K562 (cell line): ENCODE results near the gene ITPRIPL2. TPM values are rescaled to one million over a fixed set of nuclear protein-coding genes. Genes with fewer than 3 reads are reported as not detected.

Experiments
- ARID1B ChIP-seq: fragments of 450-650 bp; IDR thresholded peaks from 2 replicates; pipeline ENCODE4 v1.6.1; 2016; ENCODE audit warnings: antibody characterized with exemption, mild to moderate bottlenecking, inconsistent platforms
- CBFA2T3 ChIP-seq: fragments of 450-650 bp; IDR thresholded peaks from 2 replicates; pipeline ENCODE4 v1.6.1; 2017
- CBX5 ChIP-seq: IDR thresholded peaks from 2 replicates; pipeline ENCODE4 v1.6.1; 2014; ENCODE audit warnings: low read depth, borderline replicate concordance
- CBX8 ChIP-seq: fragments of 200-600 bp; sonication (generic); IDR thresholded peaks from 2 replicates; pipeline ENCODE4 v1.6.1; 2012; ENCODE audit warnings: borderline replicate concordance, mixed run types, low read depth, mild to moderate bottlenecking, moderate library complexity, mixed read lengths, low read length, control low read depth, inconsistent platforms; ENCODE audit not compliant: poor library complexity, severe bottlenecking; ENCODE audit errors: extremely low read depth
- FOXK1 ChIP-seq: sonication (generic); formaldehyde crosslinking; IDR thresholded peaks from 2 replicates; pipeline ENCODE4 v1.8.0; 2022; ENCODE audit warnings: missing genetic modification reagents, mild to moderate bottlenecking, borderline replicate concordance
- HDGF ChIP-seq: fragments of 450-650 bp; IDR thresholded peaks from 2 replicates; pipeline ENCODE4 v1.6.1; 2016
- KDM2B ChIP-seq: fragments of 250-450 bp; sonication (Bioruptor Pico); IDR thresholded peaks from 2 replicates; pipeline ENCODE4 v1.8.0; 2021; ENCODE audit warnings: mild to moderate bottlenecking, moderate library complexity
- MEIS2 ChIP-seq: fragments of 450-650 bp; IDR thresholded peaks from 2 replicates; pipeline ENCODE4 v1.6.1; 2014; ENCODE audit warnings: mild to moderate bottlenecking; ENCODE audit not compliant: partially characterized antibody
- NRF1 ChIP-seq, 2 experiments: fragments of 450-650 bp; IDR thresholded peaks in 1 of 2; conservative IDR thresholded peaks in 1 of 2; 2 replicates each; pipeline ENCODE4 v1.6.1; 2014; ENCODE audit warnings: mild to moderate bottlenecking in 2 of 2
- OTX1 ChIP-seq: fragments of 450-650 bp; formaldehyde crosslinking; IDR thresholded peaks from 2 replicates; pipeline ENCODE4 v1.4.0; 2022; ENCODE audit warnings: mild to moderate bottlenecking
- TAF1 ChIP-seq: IDR thresholded peaks from 2 replicates; pipeline ENCODE4 v1.6.1; 2011; ENCODE audit warnings: mild to moderate bottlenecking, low read length, moderate library complexity; ENCODE audit not compliant: insufficient read depth, control insufficient read depth, severe bottlenecking; ENCODE audit errors: extremely low read depth
- ZBED1 ChIP-seq: IDR thresholded peaks from 2 replicates; pipeline ENCODE4 v1.6.1; 2014
- ZBTB8A ChIP-seq: fragments of 450-650 bp; IDR thresholded peaks from 2 replicates; pipeline ENCODE4 v1.6.1; 2018; ENCODE audit warnings: mild to moderate bottlenecking, moderate library complexity; ENCODE audit not compliant: partially characterized antibody
- polyA plus RNA-seq, 8 experiments: library from polyadenylated mRNA; depleted of rRNA in 4 of 8; stranded (reverse) in 5 of 8; unstranded in 3 of 8; fragments of >200 nt; fragmentation: Nextera tagmentation in 2 of 8; fragmentation: Illumina TruSeq in 1 of 8; extraction: Ambion mirVana in 2 of 8; extraction: Trizol in 1 of 8; gene quantifications; 2 replicates each; pipeline versions ENCODE4 v1.2.1 to v1.2.3, GENCODE V29; 2011 to 2014; ENCODE audit warnings: inconsistent platforms in 1 of 8, missing spikeins in 1 of 8
- total RNA-seq, 7 experiments: library from RNA; depleted of rRNA in 6 of 7; stranded (reverse); fragments of >200 nt in 6 of 7; fragmentation: Illumina TruSeq in 2 of 7; extraction: Trizol in 2 of 7; gene quantifications; 2 replicates each; pipeline versions ENCODE4 v1.2.1 to v1.2.3, GENCODE V29; 2011 to 2021; ENCODE audit warnings: low replicate concordance in 1 of 7
- TF ChIP-seq, protein P1 (sequence below): IDR thresholded peaks from 2 replicates; pipeline ENCODE4 v1.6.1; 2016; ENCODE audit warnings: missing genetic modification characterization, missing compliant biosample characterization
- TF ChIP-seq, protein P2 (sequence below): fragments of 450-650 bp; IDR thresholded peaks from 2 replicates; pipeline ENCODE4 v1.7.1; 2018; ENCODE audit warnings: mild to moderate bottlenecking, low read depth; ENCODE audit not compliant: partially characterized antibody
- TF ChIP-seq, protein P3 (sequence below): sonication (generic); formaldehyde crosslinking; IDR thresholded peaks from 2 replicates; pipeline ENCODE4 v1.8.1; 2023; ENCODE audit warnings: mild to moderate bottlenecking, missing genetic modification reagents
- TF ChIP-seq, protein P4 (sequence below): conservative IDR thresholded peaks from 2 replicates; pipeline ENCODE4 v1.6.1; 2011; ENCODE audit warnings: low read depth, mild to moderate bottlenecking, low read length; ENCODE audit not compliant: control insufficient read depth

ITPRIPL2 gene
- total and polyA plus RNA-seq, 9 of the 15 experiments (the other 6 are each of a cell fraction or from before 2014, with no cell fraction given) = 0.04 to 2.2 (median 0.58) TPM

DNA sequence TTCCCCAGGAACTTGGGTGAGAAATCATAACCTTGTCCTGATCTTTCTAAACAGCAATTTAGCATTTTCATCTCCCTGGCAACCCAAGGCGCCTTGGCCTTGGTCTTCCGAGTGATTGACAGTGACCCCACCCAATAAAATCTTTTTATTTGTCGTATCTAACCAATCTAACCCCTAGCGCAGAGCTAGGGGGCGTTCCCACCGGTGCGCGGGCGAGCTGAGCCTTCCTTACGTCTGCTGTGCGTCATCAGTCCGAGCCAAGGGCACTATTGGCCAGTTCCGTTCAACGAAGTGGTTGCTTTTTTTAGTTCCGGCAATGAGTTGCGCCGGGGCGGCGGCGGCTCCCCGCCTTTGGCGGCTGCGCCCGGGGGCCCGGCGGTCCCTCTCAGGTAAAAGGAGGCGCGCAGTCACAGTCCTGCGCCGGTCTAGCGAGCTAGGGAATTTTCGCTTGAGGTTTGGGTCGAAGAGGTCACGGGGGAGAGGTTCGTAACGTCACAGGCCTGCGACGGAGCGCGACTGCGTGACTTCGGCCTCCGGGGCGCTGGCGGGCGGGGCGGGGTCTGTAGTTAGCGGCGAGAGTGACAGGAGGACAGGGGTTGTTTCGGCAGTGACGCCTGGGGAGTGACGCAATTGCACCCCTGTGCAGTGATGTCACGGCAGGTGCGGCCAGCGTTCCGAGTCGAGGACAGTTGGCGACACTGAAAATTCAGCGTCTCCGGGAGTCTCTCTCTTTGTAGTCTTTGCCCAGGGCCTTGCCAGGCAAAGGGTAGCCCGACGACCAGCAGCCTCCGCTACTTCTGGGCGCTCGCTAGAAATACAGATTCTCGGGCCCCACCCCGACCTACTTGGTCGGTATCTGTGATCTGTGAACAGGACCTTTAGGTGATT is 46.2 kb upstream of the ITPRIPL2 start, which contains the start of gene COQ7 (continued):
- TF ChIP-seq, protein P1, sequence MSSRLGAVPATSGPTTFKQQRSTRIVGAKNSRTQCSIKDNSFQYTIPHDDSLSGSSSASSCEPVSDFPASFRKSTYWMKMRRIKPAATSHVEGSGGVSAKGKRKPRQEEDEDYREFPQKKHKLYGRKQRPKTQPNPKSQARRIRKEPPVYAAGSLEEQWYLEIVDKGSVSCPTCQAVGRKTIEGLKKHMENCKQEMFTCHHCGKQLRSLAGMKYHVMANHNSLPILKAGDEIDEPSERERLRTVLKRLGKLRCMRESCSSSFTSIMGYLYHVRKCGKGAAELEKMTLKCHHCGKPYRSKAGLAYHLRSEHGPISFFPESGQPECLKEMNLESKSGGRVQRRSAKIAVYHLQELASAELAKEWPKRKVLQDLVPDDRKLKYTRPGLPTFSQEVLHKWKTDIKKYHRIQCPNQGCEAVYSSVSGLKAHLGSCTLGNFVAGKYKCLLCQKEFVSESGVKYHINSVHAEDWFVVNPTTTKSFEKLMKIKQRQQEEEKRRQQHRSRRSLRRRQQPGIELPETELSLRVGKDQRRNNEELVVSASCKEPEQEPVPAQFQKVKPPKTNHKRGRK (tag) = no peak
- TF ChIP-seq ZBED1 (no peak), FOXK1 (CRISPR knock-in tag) (peak; percentile 76; the same call in 1 of the 2 replicates), MEIS2 (peak; percentile 82), OTX1 (CRISPR knock-in tag) (no peak), CBX5 (no peak), ZBTB8A (no peak), NRF1 (conservative IDR thresholded peaks at IDR 0.05 in 1 of 2, IDR thresholded peaks at IDR 0.05 in 1 of 2) (peak; percentile 89 to 90), ARID1B (peak; percentile 15; the same call in 1 of the 2 replicates), KDM2B (CRISPR knock-in tag) (no peak), CBX8 (no peak), CBFA2T3 (peak; percentile 51; the same call in 1 of the 2 replicates), HDGF (no peak), TAF1 (peak; percentile 48)
- TF ChIP-seq, protein P2, sequence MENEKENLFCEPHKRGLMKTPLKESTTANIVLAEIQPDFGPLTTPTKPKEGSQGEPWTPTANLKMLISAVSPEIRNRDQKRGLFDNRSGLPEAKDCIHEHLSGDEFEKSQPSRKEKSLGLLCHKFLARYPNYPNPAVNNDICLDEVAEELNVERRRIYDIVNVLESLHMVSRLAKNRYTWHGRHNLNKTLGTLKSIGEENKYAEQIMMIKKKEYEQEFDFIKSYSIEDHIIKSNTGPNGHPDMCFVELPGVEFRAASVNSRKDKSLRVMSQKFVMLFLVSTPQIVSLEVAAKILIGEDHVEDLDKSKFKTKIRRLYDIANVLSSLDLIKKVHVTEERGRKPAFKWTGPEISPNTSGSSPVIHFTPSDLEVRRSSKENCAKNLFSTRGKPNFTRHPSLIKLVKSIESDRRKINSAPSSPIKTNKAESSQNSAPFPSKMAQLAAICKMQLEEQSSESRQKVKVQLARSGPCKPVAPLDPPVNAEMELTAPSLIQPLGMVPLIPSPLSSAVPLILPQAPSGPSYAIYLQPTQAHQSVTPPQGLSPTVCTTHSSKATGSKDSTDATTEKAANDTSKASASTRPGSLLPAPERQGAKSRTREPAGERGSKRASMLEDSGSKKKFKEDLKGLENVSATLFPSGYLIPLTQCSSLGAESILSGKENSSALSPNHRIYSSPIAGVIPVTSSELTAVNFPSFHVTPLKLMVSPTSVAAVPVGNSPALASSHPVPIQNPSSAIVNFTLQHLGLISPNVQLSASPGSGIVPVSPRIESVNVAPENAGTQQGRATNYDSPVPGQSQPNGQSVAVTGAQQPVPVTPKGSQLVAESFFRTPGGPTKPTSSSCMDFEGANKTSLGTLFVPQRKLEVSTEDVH = peak; percentile 92
- TF ChIP-seq, protein P3, sequence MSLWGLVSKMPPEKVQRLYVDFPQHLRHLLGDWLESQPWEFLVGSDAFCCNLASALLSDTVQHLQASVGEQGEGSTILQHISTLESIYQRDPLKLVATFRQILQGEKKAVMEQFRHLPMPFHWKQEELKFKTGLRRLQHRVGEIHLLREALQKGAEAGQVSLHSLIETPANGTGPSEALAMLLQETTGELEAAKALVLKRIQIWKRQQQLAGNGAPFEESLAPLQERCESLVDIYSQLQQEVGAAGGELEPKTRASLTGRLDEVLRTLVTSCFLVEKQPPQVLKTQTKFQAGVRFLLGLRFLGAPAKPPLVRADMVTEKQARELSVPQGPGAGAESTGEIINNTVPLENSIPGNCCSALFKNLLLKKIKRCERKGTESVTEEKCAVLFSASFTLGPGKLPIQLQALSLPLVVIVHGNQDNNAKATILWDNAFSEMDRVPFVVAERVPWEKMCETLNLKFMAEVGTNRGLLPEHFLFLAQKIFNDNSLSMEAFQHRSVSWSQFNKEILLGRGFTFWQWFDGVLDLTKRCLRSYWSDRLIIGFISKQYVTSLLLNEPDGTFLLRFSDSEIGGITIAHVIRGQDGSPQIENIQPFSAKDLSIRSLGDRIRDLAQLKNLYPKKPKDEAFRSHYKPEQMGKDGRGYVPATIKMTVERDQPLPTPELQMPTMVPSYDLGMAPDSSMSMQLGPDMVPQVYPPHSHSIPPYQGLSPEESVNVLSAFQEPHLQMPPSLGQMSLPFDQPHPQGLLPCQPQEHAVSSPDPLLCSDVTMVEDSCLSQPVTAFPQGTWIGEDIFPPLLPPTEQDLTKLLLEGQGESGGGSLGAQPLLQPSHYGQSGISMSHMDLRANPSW (CRISPR knock-in tag) = no peak
- TF ChIP-seq, protein P4, sequence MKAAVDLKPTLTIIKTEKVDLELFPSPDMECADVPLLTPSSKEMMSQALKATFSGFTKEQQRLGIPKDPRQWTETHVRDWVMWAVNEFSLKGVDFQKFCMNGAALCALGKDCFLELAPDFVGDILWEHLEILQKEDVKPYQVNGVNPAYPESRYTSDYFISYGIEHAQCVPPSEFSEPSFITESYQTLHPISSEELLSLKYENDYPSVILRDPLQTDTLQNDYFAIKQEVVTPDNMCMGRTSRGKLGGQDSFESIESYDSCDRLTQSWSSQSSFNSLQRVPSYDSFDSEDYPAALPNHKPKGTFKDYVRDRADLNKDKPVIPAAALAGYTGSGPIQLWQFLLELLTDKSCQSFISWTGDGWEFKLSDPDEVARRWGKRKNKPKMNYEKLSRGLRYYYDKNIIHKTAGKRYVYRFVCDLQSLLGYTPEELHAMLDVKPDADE = no peak
